Suprapubic skin (tissue), 4 donors: ENCODE measurements around the gene KIF5C. TPM values are rescaled to one million over a fixed set of nuclear protein-coding genes. Genes with fewer than 3 reads are reported as not detected.
A peak's percentile ranks its signal among the peaks of the same experiment; 100 is the strongest.

Source experiments
- DNase-seq, 2 donors: peaks; one replicate each; pipeline ENCODE4 v3.0.0-alpha.2; 2019; ENCODE audit warnings: low spot score in 2 of 2
- H3K27ac ChIP-seq: fragments of 200-600 bp; sonication (generic); one replicate; pipeline ENCODE4 v1.5.1; 2019
- H3K27me3 ChIP-seq: fragments of 200-600 bp; sonication (generic); one replicate; pipeline ENCODE4 v1.5.1; 2019
- H3K36me3 ChIP-seq: fragments of 200-600 bp; sonication (generic); one replicate; pipeline ENCODE4 v1.5.1; 2019
- H3K4me1 ChIP-seq: fragments of 200-600 bp; sonication (generic); one replicate; pipeline ENCODE4 v1.5.1; 2019
- H3K4me3 ChIP-seq: fragments of 200-600 bp; sonication (generic); one replicate; pipeline ENCODE4 v1.5.1; 2019; ENCODE audit warnings: mild to moderate bottlenecking
- H3K9me3 ChIP-seq: fragments of 200-600 bp; sonication (generic); one replicate; pipeline ENCODE4 v1.5.1; 2019
- CTCF ChIP-seq, 2 donors: fragments of 200-600 bp in 1 of 2; fragments of 450-650 bp in 1 of 2; sonication (generic) in 1 of 2; IDR thresholded peaks; one replicate each; pipeline ENCODE4 v1.5.1; 2016 to 2019; ENCODE audit warnings: antibody characterized with exemption in 2 of 2, mild to moderate bottlenecking in 1 of 2, moderate library complexity in 1 of 2
- EP300 ChIP-seq: sonication (generic); formaldehyde crosslinking; IDR thresholded peaks from one replicate; pipeline ENCODE4 v1.6.1; 2017; ENCODE audit warnings: antibody characterized with exemption
- POLR2A ChIP-seq, 2 donors: fragments of 450-650 bp; IDR thresholded peaks; one replicate each; pipeline ENCODE4 v1.6.1; 2017; ENCODE audit warnings: antibody characterized with exemption in 2 of 2, mild to moderate bottlenecking in 2 of 2, moderate library complexity in 2 of 2
- POLR2AphosphoS5 ChIP-seq, 3 donors: sonication (generic); formaldehyde crosslinking; IDR thresholded peaks; one replicate each; pipeline ENCODE4 v1.6.1; 2017; ENCODE audit warnings: antibody characterized with exemption in 3 of 3
- WGBS: methylation state at CpG from one replicate; pipeline ENCODE4 v1.1.5; 2018; 5-methylcytosine and 5-hydroxymethylcytosine counted together
- total RNA-seq, 4 donors: library from RNA; depleted of rRNA; stranded (reverse); fragments of >200 nt; gene quantifications; one replicate each; pipeline ENCODE4 v1.1.0, GENCODE V29; 2016

KIF5C gene
- total RNA-seq, 4 donors from 2014 or later = 0.30 to 3.2 (median 1.5) TPM

- Histone ChIP-seq H3K4me1 (no peaks in the 10 kb centered on the region), H3K27me3 (no peaks in the 10 kb centered on the region), H3K27ac (no peak overlapping the region), H3K36me3 (no peaks in the 10 kb centered on the region), H3K4me3 (no peak overlapping the region), H3K9me3 (peaks cover 9% of the 10 kb centered on the region)
- DNase-seq = no peak
- WGBS = 66% methylated on average over 3 of the region's 3 CpGs
- TF ChIP-seq CTCF (IDR thresholded peaks at IDR 0.05) = no peak
- TF ChIP-seq POLR2A (IDR thresholded peaks at IDR 0.05) = no peak
- TF ChIP-seq EP300 = no peak
- TF ChIP-seq POLR2AphosphoS5 (IDR thresholded peaks at IDR 0.05) = no peak
These were observed 47.9 kb downstream of the KIF5C start for GRCh38 chr2:148922776-148923475.

- Histone ChIP-seq H3K27me3 (no peaks in the 10 kb centered on the region), H3K9me3 (no peaks in the 10 kb centered on the region), H3K36me3 (no peaks in the 10 kb centered on the region), H3K4me1 (no peaks in the 10 kb centered on the region), H3K4me3 (no peak overlapping the region), H3K27ac (no peak overlapping the region)
- TF ChIP-seq POLR2A (IDR thresholded peaks at IDR 0.05) (no peak), POLR2AphosphoS5 (IDR thresholded peaks at IDR 0.05) (no peak), CTCF (IDR thresholded peaks at IDR 0.05) (no peak), EP300 (no peak)
- WGBS = 78% methylated on average over 4 of the region's 4 CpGs
- no peak for DNase-seq
These were observed 49.6 kb downstream of the KIF5C start for GRCh38 chr2:148924514-148925178.

GRCh38 chr2:148926291-148926961 lies 51.4 kb downstream of the KIF5C start:
- WGBS = 74% methylated on average over 30 of the region's 33 CpGs
- no peaks in the 10 kb centered on the region for H3K27me3 ChIP-seq
- H3K27ac ChIP-seq = no peak overlapping the region
- TF ChIP-seq POLR2A (IDR thresholded peaks at IDR 0.05) (no peak), POLR2AphosphoS5 (IDR thresholded peaks at IDR 0.05) (no peak), CTCF (IDR thresholded peaks at IDR 0.05) (peak in 1 of 2 donors; percentile 25)
- no peak for DNase-seq
- H3K4me1 ChIP-seq = no peaks in the 10 kb centered on the region
- H3K36me3 ChIP-seq = no peaks in the 10 kb centered on the region
- no peak overlapping the region for H3K4me3 ChIP-seq
- no peaks in the 10 kb centered on the region for H3K9me3 ChIP-seq

- Histone ChIP-seq H3K9me3 (no peaks in the 10 kb centered on the region), H3K4me3 (no peak overlapping the region), H3K27me3 (no peaks in the 10 kb centered on the region), H3K4me1 (no peaks in the 10 kb centered on the region), H3K27ac (no peak overlapping the region), H3K36me3 (no peaks in the 10 kb centered on the region)
- TF ChIP-seq POLR2A (IDR thresholded peaks at IDR 0.05) = no peak
- no peak for TF ChIP-seq EP300
- no peak for TF ChIP-seq CTCF (IDR thresholded peaks at IDR 0.05)
- no peak for TF ChIP-seq POLR2AphosphoS5 (IDR thresholded peaks at IDR 0.05)
- no peak for DNase-seq
- WGBS = 61% methylated on average over 11 of the region's 11 CpGs
These were observed 52.0 kb downstream of the KIF5C start for GRCh38 chr2:148926981-148927401.

- Histone ChIP-seq H3K27me3 (peaks cover 3% of the 10 kb centered on the region), H3K4me1 (no peaks in the 10 kb centered on the region), H3K9me3 (no peaks in the 10 kb centered on the region), H3K27ac (no peak overlapping the region), H3K4me3 (no peak overlapping the region), H3K36me3 (no peaks in the 10 kb centered on the region)
- no peak for DNase-seq
- WGBS = 75% methylated on average over 3 of the region's 3 CpGs
- TF ChIP-seq CTCF (IDR thresholded peaks at IDR 0.05) = no peak
These were observed 53.4 kb downstream of the KIF5C start for GRCh38 chr2:148928395-148928794.
